PC-3 (cell line): Measurements from ENCODE around the gene COMTD1. TPM values are rescaled to one million over a fixed set of nuclear protein-coding genes. Genes with fewer than 3 reads are reported as not detected.
A peak's percentile ranks its signal among the peaks of the same experiment; 100 is the strongest.
"Not testable (repeated sequence)": the region's sequence is repeated elsewhere in the genome, so short reads cannot be mapped to it uniquely, and the experiment has no call there.

Experiments used
- ATAC-seq: fragments of 200-7000 bp; cut with Tn5 transposase; 2 replicates; pipeline ENCODE4 v1.9.1; 2020; ENCODE audit warnings: mild to moderate bottlenecking, moderate library complexity
- BruUV-seq: library from RNA; stranded (reverse); fragments of 400-500 nt; replicated peaks from 2 replicates; lab custom pipeline; 2021; lab: Mats Ljungman, UMichigan
- CTCF ChIA-PET: fragments of 300-600 bp; sonication (Branson Sonifier 250); formaldehyde crosslinking; loops from one replicate; lab custom pipeline; 2022; ENCODE audit warnings: antibody characterized with exemption; lab: Charles Lee
- POLR2A ChIA-PET: fragments of 300-600 bp; sonication (Branson Sonifier 250); formaldehyde crosslinking; loops from one replicate; lab custom pipeline; 2022; ENCODE audit warnings: antibody characterized with exemption; ENCODE audit not compliant: unreplicated experiment; lab: Charles Lee
- DNase-seq: peaks from one replicate; pipeline ENCODE4 v3.0.0-alpha.2; 2015
- H2AFZ ChIP-seq: fragments of 300-600 bp; sonication (generic); 2 replicates; pipeline ENCODE4 v1.6.0; 2016; ENCODE audit warnings: antibody characterized with exemption, low read length
- H3F3A ChIP-seq: fragments of 300-600 bp; sonication (generic); one replicate; pipeline ENCODE4 v1.6.0; 2017; ENCODE audit warnings: antibody characterized with exemption, low read length, control low read depth, mild to moderate bottlenecking; ENCODE audit not compliant: unreplicated experiment
- H3K27ac ChIP-seq: fragments of 300-600 bp; sonication (generic); 2 replicates; pipeline ENCODE4 v1.5.1; 2016; ENCODE audit warnings: mild to moderate bottlenecking, low read length
- H3K27me3 ChIP-seq: fragments of 300-600 bp; sonication (generic); 2 replicates; pipeline ENCODE4 v1.6.1; 2016; ENCODE audit warnings: low read length, mixed read lengths
- H3K36me3 ChIP-seq: fragments of 300-600 bp; sonication (generic); 2 replicates; pipeline ENCODE4 v1.6.1; 2016; ENCODE audit warnings: low read depth, mixed run types, low read length, mixed read lengths
- H3K4me1 ChIP-seq: fragments of 300-600 bp; sonication (generic); 2 replicates; pipeline ENCODE4 v1.5.1; 2016; ENCODE audit warnings: low read length; ENCODE audit not compliant: insufficient read depth
- H3K4me2 ChIP-seq: fragments of 300-600 bp; sonication (generic); 2 replicates; pipeline ENCODE4 v1.6.0; 2016; ENCODE audit warnings: low read length
- H3K4me3 ChIP-seq: fragments of 300-600 bp; sonication (generic); 2 replicates; pipeline ENCODE4 v1.5.1; 2016; ENCODE audit warnings: mild to moderate bottlenecking, low read length, mixed read lengths
- H3K79me2 ChIP-seq: fragments of 300-600 bp; sonication (generic); 2 replicates; pipeline ENCODE4 v1.6.1; 2017; ENCODE audit warnings: low read length, mixed read lengths
- H3K9ac ChIP-seq: fragments of 300-600 bp; sonication (generic); 2 replicates; pipeline ENCODE4 v1.6.0; 2016; ENCODE audit warnings: mild to moderate bottlenecking, low read length
- H3K9me2 ChIP-seq: fragments of 300-600 bp; sonication (generic); replicated peaks from 2 replicates; pipeline ENCODE4 v1.6.1; 2016; ENCODE audit warnings: mixed run types, low read length, mixed read lengths
- H3K9me3 ChIP-seq: fragments of 300-600 bp; sonication (generic); 2 replicates; pipeline ENCODE4 v1.6.1; 2016; ENCODE audit warnings: low read length, mixed read lengths
- H4K20me1 ChIP-seq: fragments of 300-600 bp; sonication (generic); 2 replicates; pipeline ENCODE4 v1.6.1; 2016; ENCODE audit warnings: low read length, mixed read lengths
- CTCF ChIP-seq: fragments of 300-600 bp; sonication (generic); conservative IDR thresholded peaks from 2 replicates; pipeline ENCODE4 v1.5.1; 2017; ENCODE audit warnings: antibody characterized with exemption, low read depth, mild to moderate bottlenecking, low read length
- EZH2 ChIP-seq: fragments of 300-600 bp; sonication (generic); IDR thresholded peaks from one replicate; pipeline ENCODE4 v1.6.1; 2017; ENCODE audit warnings: antibody characterized with exemption, mild to moderate bottlenecking, low read length; ENCODE audit not compliant: unreplicated experiment
- EZH2phosphoT487 ChIP-seq: fragments of 300-600 bp; sonication (generic); IDR thresholded peaks from 2 replicates; pipeline ENCODE4 v1.6.1; 2018; ENCODE audit warnings: mild to moderate bottlenecking, antibody characterized with exemption, low read length, borderline replicate concordance
- intact Hi-C: fragments of 100-400 bp; cut with micrococcal nuclease; formaldehyde crosslinking; loops from 2 replicates; pipeline ENCODE4 v1.9.0; 2023
- total RNA-seq: library from RNA; depleted of rRNA; stranded (reverse); fragments of >200 nt; gene quantifications from 2 replicates; pipeline ENCODE4 v1.2.3, GENCODE V29; 2014

Gene COMTD1
- total RNA-seq, 1 experiment from 2014 or later = 183 TPM

- CTCF ChIA-PET = interaction anchor here (1.2 kb wide), 1 partner anchor 44 kb away, joined by 5 read pairs; the partner anchor contains the start of gene COMTD1
- peak; percentile 99 for DNase-seq
- Histone ChIP-seq H3K36me3 (no peaks in the 10 kb centered on the region), H3K4me1 (peaks cover 46% of the 10 kb centered on the region), H3K4me3 (peak overlapping the region; percentile 47), H3K9ac (peak overlapping the region; percentile 6), H3K4me2 (peak overlapping the region; percentile 80), H3K9me3 (no peaks in the 10 kb centered on the region), H4K20me1 (no peaks in the 10 kb centered on the region), H3K27ac (peak overlapping the region; percentile 52), H3K79me2 (no peaks in the 10 kb centered on the region), H3F3A (peaks cover 13% of the 10 kb centered on the region), H2AFZ (peak overlapping the region; percentile 38), H3K27me3 (no peaks in the 10 kb centered on the region), H3K9me2 (no peaks in the 10 kb centered on the region)
- BruUV-seq = TSS peak; percentile 40
- peak; percentile 77 for ATAC-seq
- POLR2A ChIA-PET = no interaction called here
- peak; percentile 44 for TF ChIP-seq CTCF
- no peak for TF ChIP-seq EZH2
- TF ChIP-seq EZH2phosphoT487 = no peak
- intact Hi-C loops = loop anchor here (1.0 kb wide), 3 partner anchors 10 to 42 kb away; no protein-coding TSS in a partner anchor
Observed at GRCh38 chr10:75191821-75192568, 43.8 kb downstream of the COMTD1 start.

- Histone ChIP-seq H3K9me2 (no peaks in the 10 kb centered on the region), H3K4me3 (no peak overlapping the region), H2AFZ (no peak overlapping the region), H3K4me2 (no peak overlapping the region), H3K27ac (no peak overlapping the region), H4K20me1 (no peaks in the 10 kb centered on the region), H3K36me3 (no peaks in the 10 kb centered on the region), H3K9ac (no peak overlapping the region), H3F3A (peaks cover 11% of the 10 kb centered on the region), H3K9me3 (no peaks in the 10 kb centered on the region), H3K4me1 (peaks cover 45% of the 10 kb centered on the region), H3K79me2 (no peaks in the 10 kb centered on the region), H3K27me3 (no peaks in the 10 kb centered on the region)
- no TSS peak for BruUV-seq
- CTCF ChIA-PET = interaction anchor here (0.6 to 1.3 kb wide), 4 partner anchors 41 to 46 kb away, joined by 3 to 4 read pairs (median 3); partner anchors contain the start of gene COMTD1
- TF ChIP-seq EZH2 (no peak), EZH2phosphoT487 (no peak), CTCF (no peak)
- intact Hi-C loops = loop anchor here (5.0 kb wide), 1 partner anchor 208 kb away; no protein-coding TSS in a partner anchor
- ATAC-seq (no peak), DNase-seq (no peak)
- POLR2A ChIA-PET = no interaction called here
Observed at GRCh38 chr10:75189266-75190096, 46.3 kb downstream of the COMTD1 start.

GRCh38 chr10:75188522-75188921 is 47.2 kb downstream of the COMTD1 start:
- Histone ChIP-seq H3K4me1 (peaks cover 36% of the 10 kb centered on the region), H3K27ac (peak overlapping the region; percentile 6)
- not testable (repeated sequence) for H3K9me3 ChIP-seq, H3K36me3 ChIP-seq, H3K9ac ChIP-seq, H2AFZ ChIP-seq, H3K4me2 ChIP-seq, H3K9me2 ChIP-seq, BruUV-seq, H3K4me3 ChIP-seq, ATAC-seq, H4K20me1 ChIP-seq, DNase-seq, H3K27me3 ChIP-seq, H3K79me2 ChIP-seq, H3F3A ChIP-seq
- ChIA-PET CTCF (interaction anchor here (0.7 to 5.5 kb wide), 9 partner anchors 17 to 1803 kb away, joined by 3 to 170 read pairs (median 5); partner anchors contain the start of genes COMTD1 and VDAC2), POLR2A (interaction anchor here (1.0 to 1.5 kb wide), 5 partner anchors 10 to 46 kb away, joined by 3 to 23 read pairs (median 8); no protein-coding TSS in a partner anchor)
- intact Hi-C loops = loop anchor here (1.0 to 5.0 kb wide), 5 partner anchors 22 to 209 kb away; partner anchors contain the start of gene VDAC2
